ENCODE results near the gene CCDC85C. TPM values are rescaled to one million over a fixed set of nuclear protein-coding genes. Genes with fewer than 3 reads are reported as not detected.

The CCDC85C gene
- total and polyA plus RNA-seq, 2 of the 4 experiments (the other 2 are of a cell fraction): 16.0 to 19.0 TPM

DNA sequence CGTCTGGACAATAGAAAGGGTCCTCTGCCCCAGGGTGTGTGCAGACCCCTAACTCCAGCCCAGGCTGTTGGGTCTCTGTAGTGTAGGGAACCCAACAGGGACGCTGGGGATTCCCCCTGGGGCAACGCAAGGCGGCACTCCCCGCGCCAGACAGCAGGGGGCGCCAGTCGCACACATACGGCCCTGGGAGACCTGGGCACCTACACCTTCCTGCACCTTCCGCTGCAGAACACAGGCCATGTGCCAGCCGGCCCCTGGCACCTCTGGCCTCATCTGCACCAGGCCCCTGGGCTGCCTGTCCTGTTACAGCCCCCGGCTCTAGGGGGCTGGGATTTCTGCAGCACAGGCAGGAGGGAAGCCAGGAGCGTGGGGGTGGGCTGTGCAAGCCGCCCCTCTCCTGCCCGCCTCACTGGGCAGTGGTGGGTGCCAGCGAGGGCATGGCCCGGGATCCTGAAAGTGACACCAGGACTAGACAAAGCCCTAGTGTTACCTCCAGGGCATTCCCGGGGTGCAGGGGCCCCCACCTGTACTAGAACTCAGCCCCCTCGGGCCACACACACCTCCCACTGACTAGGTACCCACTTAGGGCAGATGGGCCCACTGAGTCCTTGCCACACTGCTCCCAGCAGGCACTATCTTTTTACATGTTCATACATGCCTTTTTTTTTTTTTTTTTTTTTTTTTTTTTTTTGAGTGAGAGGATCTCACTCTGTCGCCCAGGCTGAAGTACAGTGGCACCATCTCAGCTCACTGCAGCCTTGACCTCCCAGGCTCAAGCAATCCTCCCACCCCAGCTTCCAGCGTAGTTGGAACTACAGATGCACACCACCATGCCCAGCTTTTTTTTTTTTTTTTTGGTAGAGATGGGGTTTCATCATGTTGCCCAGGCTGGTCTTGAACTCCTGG lies 85.3 kb downstream of the CCDC85C start:
- peaks cover 14 to 73% of the 10 kb centered on the region in 2 experiments for H3K79me1 ChIP-seq (ENCODE audit: low read depth in 1 of 2, low read length in 2 of 2)
- ChIA-PET CTCF (no interaction called here), POLR2A (ENCODE audit: unreplicated experiment) (no interaction called here)
- no peak overlapping the region for H3K4me2 ChIP-seq (ENCODE audit: low read depth, low read length)
- H4K91ac ChIP-seq (ENCODE audit: insufficient read depth, low read depth, low read length): no peak overlapping the region
- DNase-seq: peak; percentile 32
- no peak overlapping the region for H3K14ac ChIP-seq (replicated peaks; ENCODE audit: low read depth, low read length)
- peak; percentile 93 for TF ChIP-seq RAD21 (IDR thresholded peaks at IDR 0.05; ENCODE audit: low read length)
- peak; percentile 94 for TF ChIP-seq SMC3 (IDR thresholded peaks at IDR 0.05; ENCODE audit: low read depth, low read length)
- no peak for TF ChIP-seq CEBPB (IDR thresholded peaks at IDR 0.05; ENCODE audit: low read depth, low read length)
- TF ChIP-seq POLR2A (IDR thresholded peaks at IDR 0.05; ENCODE audit: low read depth, low read length): 0 out of 2 replicates have a peak, but pooled peaks have one; percentile 26
- no peak for TF ChIP-seq USF2 (IDR thresholded peaks at IDR 0.05; ENCODE audit: low read depth, low read length)
- TF ChIP-seq MAZ (IDR thresholded peaks at IDR 0.05; ENCODE audit: borderline replicate concordance, low read depth, low read length): peak; percentile 31; the same call in 1 of the 2 replicates
- TF ChIP-seq, protein P1, sequence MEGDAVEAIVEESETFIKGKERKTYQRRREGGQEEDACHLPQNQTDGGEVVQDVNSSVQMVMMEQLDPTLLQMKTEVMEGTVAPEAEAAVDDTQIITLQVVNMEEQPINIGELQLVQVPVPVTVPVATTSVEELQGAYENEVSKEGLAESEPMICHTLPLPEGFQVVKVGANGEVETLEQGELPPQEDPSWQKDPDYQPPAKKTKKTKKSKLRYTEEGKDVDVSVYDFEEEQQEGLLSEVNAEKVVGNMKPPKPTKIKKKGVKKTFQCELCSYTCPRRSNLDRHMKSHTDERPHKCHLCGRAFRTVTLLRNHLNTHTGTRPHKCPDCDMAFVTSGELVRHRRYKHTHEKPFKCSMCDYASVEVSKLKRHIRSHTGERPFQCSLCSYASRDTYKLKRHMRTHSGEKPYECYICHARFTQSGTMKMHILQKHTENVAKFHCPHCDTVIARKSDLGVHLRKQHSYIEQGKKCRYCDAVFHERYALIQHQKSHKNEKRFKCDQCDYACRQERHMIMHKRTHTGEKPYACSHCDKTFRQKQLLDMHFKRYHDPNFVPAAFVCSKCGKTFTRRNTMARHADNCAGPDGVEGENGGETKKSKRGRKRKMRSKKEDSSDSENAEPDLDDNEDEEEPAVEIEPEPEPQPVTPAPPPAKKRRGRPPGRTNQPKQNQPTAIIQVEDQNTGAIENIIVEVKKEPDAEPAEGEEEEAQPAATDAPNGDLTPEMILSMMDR (conservative IDR thresholded peaks at IDR 0.05; ENCODE audit: low read depth, low read length): peak; percentile 94
- WGBS, 2 experiments (ENCODE audit: extremely low coverage in 2 of 2, insufficient read length in 1 of 2): 0% methylated on average over 7 of the region's 21 CpGs; no CpG with 5 or more reads in 1 of the 2 experiments
- BruUV-seq (replicated peaks): no TSS peak
- intact Hi-C loops (cut with micrococcal nuclease): loop anchor here (1.0 kb wide), 2 partner anchors 111 to 367 kb away; no protein-coding TSS in a partner anchor
- no peak overlapping the region for H3K23ac ChIP-seq (ENCODE audit: low read depth, low read length)
- no peak overlapping the region for H2BK20ac ChIP-seq (ENCODE audit: low read depth, low read length)
- no peak overlapping the region for H4K8ac ChIP-seq (ENCODE audit: low read depth in 2 of 2, low read length in 2 of 2)
- peaks cover 41% of the 10 kb centered on the region for H4K20me1 ChIP-seq (ENCODE audit: insufficient read depth, low read length)
- no peak overlapping the region for H2AK5ac ChIP-seq (ENCODE audit: low read depth, low read length)
- H3K27me3 ChIP-seq (ENCODE audit: control insufficient read depth, insufficient read depth, low read length): no peaks in the 10 kb centered on the region
- H3K9me1 ChIP-seq (ENCODE audit: insufficient read depth, low read length): peaks cover 5% of the 10 kb centered on the region; the same call in 1 of the 2 replicates
- H4K5ac ChIP-seq (ENCODE audit: low read depth, low read length): no peak overlapping the region
- dilution Hi-C loops (cut with HindIII; ENCODE audit: low sequenced_read_pairs, unreplicated experiment): no loop called here
- H3K18ac ChIP-seq (ENCODE audit: low read depth, low read length): no peak overlapping the region
- no peak overlapping the region for H3K27ac ChIP-seq (ENCODE audit: insufficient read depth, low read length)
- H3K9me3 ChIP-seq (ENCODE audit: control insufficient read depth, insufficient read depth, low read length): no peaks in the 10 kb centered on the region
- H3K36me3 ChIP-seq (ENCODE audit: control insufficient read depth, insufficient read depth, low read length): peaks cover 12% of the 10 kb centered on the region
- peaks cover 20% of the 10 kb centered on the region for H3K4me1 ChIP-seq (ENCODE audit: control insufficient read depth, insufficient read depth, low read length)
- H2BK15ac ChIP-seq (ENCODE audit: low read depth, low read length): no peak overlapping the region
- peak overlapping the region; percentile 86 for H2AK9ac ChIP-seq (replicated peaks; ENCODE audit: low read depth, low read length, poor library complexity)
- no peak overlapping the region for H3K4me3 ChIP-seq (ENCODE audit: insufficient read depth, low read depth, low read length)
- no peak overlapping the region for H2BK5ac ChIP-seq (ENCODE audit: low read depth, low read length, poor library complexity, severe bottlenecking)
- peak; percentile 51 for ATAC-seq (ENCODE audit: low read depth)
- H2BK120ac ChIP-seq (ENCODE audit: low read depth, low read length): no peak overlapping the region
- in situ Hi-C loops (cut with MboI; ENCODE audit: low sequenced_read_pairs): no loop called here
- no peak overlapping the region for H3K4ac ChIP-seq (ENCODE audit: low read depth, low read length)
- H3K56ac ChIP-seq (ENCODE audit: extremely low read depth, insufficient read depth, low read length): no peak overlapping the region
- peak overlapping the region; percentile 65 for H2AFZ ChIP-seq (replicated peaks; ENCODE audit: low read length, poor library complexity)
- no peak overlapping the region for H3K9ac ChIP-seq (ENCODE audit: low read depth, low read length)
